Lung microvascular endothelial cell (primary cell): ENCODE results near the gene EDA. TPM values are rescaled to one million over a fixed set of nuclear protein-coding genes. Genes with fewer than 3 reads are reported as not detected.

Source experiments
- DNase-seq, 2 donors: peaks; one replicate each; pipeline versions ENCODE4 v3.0.0 to v3.0.0-alpha.2; 2010; ENCODE audit warnings: low read depth in 2 of 2
- total RNA-seq: library from RNA; depleted of rRNA; stranded (reverse); fragments of >200 nt; gene quantifications from 2 replicates; pipeline ENCODE4 v1.2.1, GENCODE V29; 2014

Gene EDA
- total RNA-seq: 0.20 and 0.65 TPM in 2 replicates

DNA sequence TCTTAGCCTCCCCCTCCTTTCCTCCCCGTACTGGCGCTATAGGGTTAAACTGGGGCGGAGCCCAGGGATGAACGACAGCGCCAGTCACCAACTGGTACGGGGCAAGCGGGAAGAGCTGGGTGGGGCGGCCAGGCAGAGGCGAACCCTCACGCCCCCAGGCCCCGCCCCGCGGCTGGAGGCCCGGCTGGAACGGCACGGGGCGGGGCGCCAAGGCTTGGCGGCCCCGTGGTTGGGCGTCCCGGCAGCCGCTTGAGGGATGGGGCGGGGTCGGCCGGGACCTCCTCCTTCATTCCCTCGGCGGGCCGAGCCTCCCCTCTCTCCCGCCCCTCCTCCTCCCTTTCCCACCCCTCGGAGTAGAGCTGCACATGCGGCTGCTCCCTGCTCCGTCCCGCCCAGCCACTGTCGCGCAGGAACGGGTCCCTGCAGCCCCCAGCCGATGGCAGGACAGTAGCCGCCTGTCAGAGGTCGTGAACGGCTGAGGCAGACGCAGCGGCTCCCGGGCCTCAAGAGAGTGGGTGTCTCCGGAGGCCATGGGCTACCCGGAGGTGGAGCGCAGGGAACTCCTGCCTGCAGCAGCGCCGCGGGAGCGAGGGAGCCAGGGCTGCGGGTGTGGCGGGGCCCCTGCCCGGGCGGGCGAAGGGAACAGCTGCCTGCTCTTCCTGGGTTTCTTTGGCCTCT lies at the start of gene EDA:
Gene EDA, plus strand, starts transcription at position 335 of the 678 bp plus-strand sequence.
- peak; percentile 79 to 84 for DNase-seq

- no peak for DNase-seq
Measured at GRCh38 chrX:69568828-69569227, 47.1 kb upstream of the EDA start.

DNA sequence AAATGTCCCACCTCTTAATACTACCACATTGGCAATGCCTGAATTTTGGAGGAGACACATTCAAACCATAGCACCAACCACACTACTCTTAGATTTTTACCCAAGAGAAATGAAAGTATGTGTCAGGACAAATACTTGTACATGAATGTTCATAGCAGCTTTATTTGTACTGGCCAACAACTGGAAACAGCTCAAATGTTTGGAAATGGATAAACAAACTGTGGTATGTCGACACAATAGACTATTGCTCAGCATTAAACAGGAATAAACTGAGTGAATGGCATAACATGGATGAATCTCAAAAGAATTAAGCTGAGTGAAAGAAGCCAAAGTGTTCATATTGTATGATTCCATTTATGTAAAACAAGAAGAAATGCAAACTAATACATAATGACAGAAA lies 18.5 kb upstream of the EDA start:
- no peak for DNase-seq

- no peak for DNase-seq
Measured at GRCh38 chrX:69600182-69600581, 15.7 kb upstream of the EDA start.

DNA sequence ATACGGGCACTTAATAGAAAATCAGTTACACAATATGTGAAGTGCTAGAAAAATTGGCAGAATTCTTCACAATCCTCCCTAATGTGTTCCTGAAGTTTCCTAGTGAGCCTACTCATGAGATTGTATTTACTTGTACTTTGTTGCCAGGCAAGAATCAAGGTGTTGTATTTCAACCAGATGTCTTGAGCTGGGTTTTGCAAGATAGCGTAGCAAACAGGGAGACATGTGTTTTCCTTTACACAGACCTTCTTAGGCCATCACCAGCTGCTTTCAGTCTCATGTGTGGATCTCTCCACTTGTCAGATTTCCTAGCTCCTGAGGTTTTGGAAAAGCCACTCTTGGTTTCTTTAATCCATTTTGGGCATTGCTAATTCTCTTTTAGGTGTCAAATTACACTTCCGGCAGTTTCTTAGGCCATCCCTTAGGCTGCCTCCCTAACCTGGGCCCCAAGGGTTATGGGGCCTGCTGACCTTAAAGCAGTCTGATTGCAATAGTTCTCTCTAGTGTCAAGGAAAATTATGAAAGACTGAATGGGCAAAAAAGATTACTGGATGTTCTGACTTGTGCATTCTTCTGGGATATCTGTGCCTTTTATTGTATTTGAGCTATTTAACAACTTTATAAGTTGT lies 12.2 kb upstream of the EDA start:
- DNase-seq: no peak

GRCh38 chrX:69605521-69605920 lies 10.4 kb upstream of the EDA start:
- DNase-seq: no peak

GRCh38 chrX:69607616-69608015 lies 8.3 kb upstream of the EDA start:
- no peak for DNase-seq

- DNase-seq: no peak
Measured at GRCh38 chrX:69613946-69614345, 2.0 kb upstream of the EDA start.

- no peak for DNase-seq
Measured at GRCh38 chrX:69614886-69615285, 1.0 kb upstream of the EDA start.

DNA sequence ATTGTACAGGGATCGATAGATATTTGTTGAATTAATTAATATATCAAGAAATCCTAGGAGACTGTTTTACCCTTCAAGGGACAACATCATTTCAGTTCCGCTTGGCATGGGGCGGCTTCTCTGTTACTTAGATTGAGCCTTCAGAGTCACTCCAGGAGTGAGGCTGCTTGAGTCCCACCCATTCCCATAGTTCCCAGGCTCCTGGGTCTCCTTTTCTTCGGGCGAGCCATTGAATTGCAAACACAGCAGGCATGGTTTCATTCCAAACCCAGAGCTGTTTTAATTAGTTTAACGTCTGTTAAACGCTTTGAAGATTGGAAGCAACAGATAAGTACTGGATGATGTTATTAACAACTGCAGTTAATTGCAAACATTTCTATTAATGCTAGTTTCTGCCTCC lies 571 bp upstream of the EDA start:
- no peak for DNase-seq

DNA sequence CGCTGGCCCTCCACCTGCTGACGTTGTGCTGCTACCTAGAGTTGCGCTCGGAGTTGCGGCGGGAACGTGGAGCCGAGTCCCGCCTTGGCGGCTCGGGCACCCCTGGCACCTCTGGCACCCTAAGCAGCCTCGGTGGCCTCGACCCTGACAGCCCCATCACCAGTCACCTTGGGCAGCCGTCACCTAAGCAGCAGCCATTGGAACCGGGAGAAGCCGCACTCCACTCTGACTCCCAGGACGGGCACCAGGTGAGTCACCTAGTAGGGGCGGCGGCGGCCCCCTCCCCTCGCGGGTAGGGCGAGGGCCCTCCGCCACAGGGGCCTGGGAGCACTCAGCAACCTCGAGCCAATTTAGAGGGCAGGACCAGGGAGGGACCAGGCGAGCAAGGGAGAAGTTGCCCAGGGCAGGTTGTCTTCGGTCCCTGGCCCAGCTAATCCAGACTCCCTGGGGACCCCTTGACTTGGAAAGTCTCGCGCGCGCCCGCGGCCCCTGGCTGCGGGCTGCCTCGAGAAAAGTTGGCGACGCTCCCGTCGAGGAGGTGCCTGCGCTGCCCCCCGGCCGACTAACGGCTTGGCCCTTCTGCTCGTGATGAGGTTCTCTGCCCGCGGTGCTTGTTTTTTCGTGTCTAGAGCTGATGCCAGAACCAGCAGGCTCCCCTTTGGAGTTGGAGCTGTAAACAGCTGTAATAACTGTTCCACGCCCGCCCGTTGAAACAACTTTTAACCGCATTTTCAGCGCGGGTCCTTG lies 717 bp downstream of the EDA start:
- peak in 1 of 2 donors; percentile 2 for DNase-seq

DNA sequence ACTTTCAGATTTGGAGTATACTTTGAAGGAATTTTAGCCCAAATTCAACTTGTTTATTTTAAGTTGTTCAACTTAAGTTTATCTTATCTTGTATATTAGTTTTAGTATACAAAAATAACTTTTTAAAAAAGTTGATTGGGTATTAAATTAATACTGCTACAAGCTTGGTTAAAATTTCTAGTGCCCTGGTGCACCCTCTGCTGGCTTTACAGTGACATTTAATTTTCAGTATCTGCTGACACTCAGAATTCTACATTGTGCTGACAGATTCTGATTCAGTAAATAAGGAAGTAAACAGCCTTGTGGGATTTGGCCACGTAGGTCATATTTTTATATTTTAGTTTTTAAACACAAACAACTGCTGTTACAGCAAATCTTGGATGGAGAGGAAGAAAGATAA lies 2.9 kb downstream of the EDA start:
- peak; percentile 15 to 49 for DNase-seq

DNA sequence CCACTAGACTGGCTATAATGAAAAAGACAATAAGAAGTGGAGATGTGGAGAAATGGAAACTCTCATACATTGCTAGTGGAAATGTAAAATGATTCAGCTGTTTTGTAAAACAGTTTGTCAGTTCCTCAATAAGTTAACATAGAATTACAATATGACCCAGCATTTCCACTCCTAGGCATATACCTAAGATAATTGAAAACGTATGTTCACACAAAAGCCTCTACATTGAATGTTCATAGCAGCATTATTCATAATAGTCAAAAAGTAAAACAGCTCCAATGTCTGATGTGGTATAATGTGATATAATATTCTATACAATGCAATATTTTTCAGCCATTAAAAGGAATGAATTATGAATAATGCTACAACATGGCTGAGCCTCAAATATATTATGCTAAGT lies 10.2 kb downstream of the EDA start:
- DNase-seq: no peak

DNA sequence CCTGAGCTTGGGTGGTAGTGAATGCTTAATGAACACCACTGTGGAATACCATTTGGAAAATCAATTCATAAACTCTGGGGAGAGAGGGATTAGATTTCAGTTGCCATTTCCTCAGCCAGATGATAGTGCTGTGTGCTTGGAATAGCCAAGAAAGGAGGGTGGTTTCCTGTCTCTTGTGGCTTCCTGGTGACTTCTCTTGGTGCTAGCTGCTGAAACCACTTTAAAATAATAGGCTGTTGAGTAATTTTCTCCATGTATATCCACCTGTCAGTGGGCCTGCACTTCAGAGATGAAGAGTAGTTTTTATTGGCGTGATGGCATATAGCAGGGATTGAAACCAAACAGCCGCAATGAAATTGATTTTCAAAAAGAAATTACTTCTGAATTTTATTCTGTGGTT lies 11.8 kb downstream of the EDA start:
- no peak for DNase-seq

DNA sequence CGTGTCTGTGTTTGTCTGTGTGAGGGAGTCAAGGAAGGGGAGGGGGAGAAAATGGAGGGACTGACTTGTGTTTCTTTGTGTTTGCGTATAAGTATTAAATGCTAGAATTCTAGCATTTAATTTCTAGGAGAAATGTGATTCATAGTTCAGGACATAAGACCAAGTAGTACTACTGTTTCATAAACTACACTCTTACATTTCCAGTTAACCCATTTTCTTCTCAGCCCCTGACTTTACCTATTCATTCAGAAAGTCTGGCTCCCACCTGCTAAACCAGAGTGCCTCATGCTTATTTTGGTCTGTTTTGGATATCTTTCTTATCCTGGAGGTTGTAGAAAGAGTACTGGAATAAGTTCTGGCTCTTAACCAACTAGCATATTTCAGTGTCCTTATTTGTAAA lies 14.2 kb downstream of the EDA start:
- no peak for DNase-seq

DNA sequence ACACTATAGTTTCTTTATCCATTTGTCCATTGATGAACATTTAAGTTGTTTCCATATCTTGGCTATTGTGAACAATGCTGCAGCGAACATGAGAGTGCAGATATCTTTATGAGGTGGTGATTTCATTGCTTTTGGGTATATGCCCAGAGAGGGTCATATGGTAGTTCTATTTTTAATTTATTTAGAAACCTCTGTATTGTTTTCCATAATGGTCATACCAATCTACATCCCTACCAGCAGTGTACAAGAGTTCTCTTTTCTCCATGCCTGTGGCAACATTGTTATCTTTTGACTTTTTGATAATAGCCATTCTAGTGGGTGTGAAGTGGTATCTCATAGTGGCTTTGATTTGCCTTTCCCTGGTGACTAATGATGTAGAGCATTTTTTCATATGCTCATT lies 48.8 kb downstream of the EDA start:
- DNase-seq: no peak

- DNase-seq: no peak
Measured at GRCh38 chrX:69670001-69670555, 54.2 kb downstream of the EDA start.

DNA sequence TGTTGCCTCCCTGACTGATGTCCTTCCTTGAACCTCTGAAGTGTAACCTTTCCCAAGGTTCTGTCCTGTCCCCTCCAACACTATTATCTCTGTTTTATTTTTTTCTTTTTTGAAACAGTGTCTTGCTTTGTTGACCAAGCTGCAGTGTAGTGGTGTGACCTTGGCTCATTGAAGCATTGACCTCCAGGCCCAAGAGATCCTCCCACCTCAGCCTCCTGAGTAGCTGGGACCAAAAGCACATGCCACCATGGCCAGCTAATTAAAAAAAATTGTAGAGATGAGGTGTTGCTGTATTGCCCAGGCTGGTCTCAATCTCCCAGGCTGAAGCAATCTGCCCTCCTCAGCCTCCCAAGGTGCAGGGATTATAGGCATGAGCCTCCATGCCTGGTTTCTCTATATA lies 59.0 kb downstream of the EDA start:
- DNase-seq: no peak

DNA sequence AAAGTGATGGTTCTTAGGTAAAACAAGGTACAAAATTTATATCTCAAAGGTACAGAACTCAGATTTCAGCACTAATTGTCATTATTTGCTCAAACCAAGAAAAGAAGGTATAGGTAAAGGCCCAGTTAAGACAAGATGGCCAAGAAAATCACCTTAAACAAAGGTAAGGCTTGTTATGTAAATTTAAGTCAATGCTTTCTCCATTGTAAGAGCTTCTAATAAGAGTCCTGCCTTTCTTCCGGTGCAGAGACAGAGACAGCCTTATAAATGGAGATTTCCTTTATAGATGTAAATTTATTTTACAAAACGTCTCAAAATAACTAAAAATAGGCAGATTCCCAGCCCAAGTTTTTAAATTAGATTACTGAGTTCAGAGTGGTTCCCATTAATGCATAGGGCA lies 89.9 kb downstream of the EDA start:
- DNase-seq: no peak

DNA sequence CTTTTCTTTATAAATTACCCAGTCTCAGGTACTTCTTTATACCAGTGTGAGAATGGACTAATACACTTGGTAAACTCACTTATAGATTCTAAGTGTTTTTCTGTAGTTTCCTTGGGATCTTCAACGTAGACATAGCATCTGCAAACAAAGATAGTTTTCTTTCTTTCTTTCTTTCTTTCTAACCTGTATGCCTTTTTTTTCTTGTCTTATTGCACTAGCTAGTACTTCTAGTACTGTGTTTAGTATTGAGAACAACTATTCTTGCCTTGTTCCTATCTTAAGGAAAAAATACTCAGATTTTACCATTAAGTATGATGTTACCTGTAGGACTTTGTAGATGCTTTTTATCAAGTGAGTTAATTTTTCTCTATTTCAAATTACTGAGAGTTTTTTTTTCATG lies 102.2 kb downstream of the EDA start:
- DNase-seq: no peak

- DNase-seq: no peak
Measured at GRCh38 chrX:69724307-69724706, 108.4 kb downstream of the EDA start.

DNA sequence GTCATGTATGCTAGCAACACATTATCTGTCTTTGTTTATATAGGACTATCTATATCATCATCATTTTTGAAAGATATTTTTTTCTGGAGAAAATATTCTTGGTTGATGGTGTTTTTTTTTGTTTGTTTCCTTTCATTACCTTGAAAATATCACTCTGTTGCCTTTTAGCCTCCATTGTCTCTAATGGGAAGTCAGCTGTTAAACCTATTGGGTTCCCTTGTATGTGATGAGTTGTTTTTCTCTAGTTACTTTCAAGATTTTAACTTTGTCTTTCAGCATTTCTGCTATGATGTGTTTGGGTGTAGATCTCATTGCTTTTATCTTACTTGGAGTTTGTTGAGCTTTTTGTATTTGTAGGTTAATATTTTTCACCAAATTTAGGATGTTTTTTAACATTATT lies 124.4 kb downstream of the EDA start:
- no peak for DNase-seq

GRCh38 chrX:69741721-69742120 lies 125.8 kb downstream of the EDA start:
- DNase-seq: no peak
